T-helper 1 cell treated with Interleukin-12 subunit alpha and Interleukin-12 subunit beta and Interleukin-4 antibody, amounts not matched to agents 30 ng/mL and 1 ng/mL, for 36 hours (primary cell): ENCODE measurements around the gene DYNC1LI2. TPM values are rescaled to one million over a fixed set of nuclear protein-coding genes. Genes with fewer than 3 reads are reported as not detected.

Source experiments
- intact Hi-C: fragments of 100-400 bp; cut with micrococcal nuclease; formaldehyde crosslinking; loops from one replicate; pipeline ENCODE4 v1.15.1; 2024
- total RNA-seq: library from RNA; stranded (reverse); gene quantifications from 2 replicates; pipeline ENCODE4 v1.2.3, GENCODE V29; 2022

DYNC1LI2 gene
- total RNA-seq, 1 donor from 2014 or later, result 80.2 TPM

DNA sequence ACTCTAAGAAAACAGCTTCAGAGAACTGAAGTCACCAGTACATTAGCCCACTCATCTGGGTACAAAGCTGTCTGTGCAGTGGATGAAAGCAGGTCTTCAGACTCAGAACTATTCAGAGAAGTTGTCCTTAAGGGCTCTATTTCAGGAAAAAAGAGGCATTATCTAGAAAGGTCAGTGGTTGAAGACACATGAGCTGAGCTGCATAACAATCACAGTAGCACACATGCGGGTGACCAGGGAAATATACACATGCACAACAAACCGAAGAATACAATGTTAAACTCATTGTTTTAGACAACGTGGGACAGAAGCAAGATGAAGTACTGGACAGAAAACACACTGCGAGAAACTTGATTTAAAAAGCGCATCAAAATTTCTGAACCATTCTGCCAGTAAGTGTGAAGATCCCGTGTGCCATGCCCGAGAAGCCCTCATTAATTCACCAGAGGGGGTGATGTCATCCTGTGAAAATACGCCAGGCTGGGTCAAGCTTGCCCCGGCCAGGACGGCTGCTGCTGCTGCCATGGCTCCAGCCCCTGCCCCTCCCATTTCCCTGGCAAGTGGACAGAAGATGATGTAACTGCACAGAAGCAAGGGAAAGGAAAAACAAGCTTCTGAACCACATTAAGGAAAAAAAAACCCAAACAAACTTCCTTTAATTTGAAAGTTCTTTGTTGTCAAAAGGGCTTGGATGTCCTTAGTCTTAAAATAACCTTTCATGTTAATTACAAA is 10.1 kb downstream of the DYNC1LI2 start:
- intact Hi-C loops, result loop anchor here (2.0 kb wide), 1 partner anchor 335 kb away; no protein-coding TSS in a partner anchor

DNA sequence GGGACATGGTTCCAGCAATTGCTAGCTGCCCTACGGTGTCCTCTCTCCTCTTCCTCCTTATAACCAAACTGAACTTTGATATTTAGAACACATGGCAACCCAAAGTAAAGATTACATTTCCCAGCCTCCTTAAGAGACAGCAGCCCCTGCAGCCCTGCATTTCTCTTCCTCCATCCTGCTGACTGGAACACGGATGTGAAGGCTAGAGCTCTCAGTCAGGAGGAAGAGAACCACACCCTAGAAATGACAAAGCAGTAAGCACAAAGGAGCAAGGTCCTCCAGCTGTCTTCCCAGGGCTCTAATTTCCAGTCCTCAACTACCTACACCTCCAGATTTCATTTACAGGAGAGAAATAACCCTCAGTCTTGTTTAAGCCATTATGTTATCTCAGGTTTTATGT is 10.9 kb downstream of the DYNC1LI2 start:
- intact Hi-C loops, result loop anchor here (1.0 to 2.0 kb wide), 5 partner anchors 10 to 334 kb away; no protein-coding TSS in a partner anchor

DNA sequence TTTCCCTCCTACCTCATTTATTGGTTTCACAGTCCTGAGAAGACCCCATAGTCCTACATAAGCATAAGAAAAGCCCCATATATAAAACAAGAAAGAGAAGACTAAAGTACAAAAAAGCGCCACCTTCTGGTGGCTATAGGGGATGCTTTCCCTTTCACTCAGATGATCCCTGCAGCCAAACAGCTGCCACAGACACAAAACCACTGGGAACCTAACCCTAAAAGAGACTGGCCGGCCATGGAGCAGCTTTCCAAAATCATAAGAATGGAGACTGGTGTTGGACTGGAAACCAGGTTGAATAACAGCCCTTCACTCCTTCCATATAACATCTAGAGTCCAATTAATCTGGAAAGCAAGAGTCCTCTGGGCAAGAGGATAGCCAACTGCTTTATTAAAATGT is 11.4 kb downstream of the DYNC1LI2 start:
- intact Hi-C loops, result loop anchor here (1.0 to 2.0 kb wide), 5 partner anchors 10 to 333 kb away; no protein-coding TSS in a partner anchor

DNA sequence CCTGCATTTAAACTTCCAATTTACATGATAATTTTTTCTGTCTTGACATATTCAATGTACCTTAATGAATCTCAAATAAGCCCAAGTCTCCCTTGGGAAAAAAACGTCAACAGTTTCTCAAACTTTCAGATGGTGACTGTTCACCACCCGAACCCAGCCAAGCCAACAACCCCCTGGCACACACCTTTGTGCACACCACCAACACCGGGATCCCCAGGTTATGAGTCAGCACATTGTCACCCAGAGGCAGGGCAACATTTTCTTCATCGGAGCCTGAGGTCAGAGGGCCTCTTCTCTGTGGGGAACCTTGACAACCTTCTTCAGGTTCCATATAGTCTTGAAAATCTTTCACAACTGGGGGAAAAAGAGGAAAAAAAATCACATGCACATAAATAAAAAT is 15.5 kb downstream of the DYNC1LI2 start:
- intact Hi-C loops, result no loop called here

DNA sequence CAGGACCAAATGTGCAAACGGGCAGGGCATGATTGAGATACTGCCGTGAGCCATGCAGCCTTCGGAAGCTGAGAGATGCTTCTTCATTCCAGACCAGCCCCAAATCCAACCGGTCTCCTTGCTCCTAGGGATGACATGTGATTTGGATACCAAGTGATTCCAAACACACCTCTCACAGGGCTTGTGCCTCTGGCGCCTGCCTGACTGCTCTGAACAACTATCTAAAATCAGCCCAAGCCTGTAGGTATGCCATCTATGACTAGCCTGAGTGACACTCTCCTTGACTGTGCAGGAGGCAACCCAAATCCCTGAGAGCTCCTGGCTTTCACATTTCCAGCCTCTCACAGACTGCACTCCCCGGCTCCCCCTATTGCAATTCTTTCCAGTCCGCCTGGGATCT is 20.3 kb downstream of the DYNC1LI2 start:
- intact Hi-C loops, result no loop called here

DNA sequence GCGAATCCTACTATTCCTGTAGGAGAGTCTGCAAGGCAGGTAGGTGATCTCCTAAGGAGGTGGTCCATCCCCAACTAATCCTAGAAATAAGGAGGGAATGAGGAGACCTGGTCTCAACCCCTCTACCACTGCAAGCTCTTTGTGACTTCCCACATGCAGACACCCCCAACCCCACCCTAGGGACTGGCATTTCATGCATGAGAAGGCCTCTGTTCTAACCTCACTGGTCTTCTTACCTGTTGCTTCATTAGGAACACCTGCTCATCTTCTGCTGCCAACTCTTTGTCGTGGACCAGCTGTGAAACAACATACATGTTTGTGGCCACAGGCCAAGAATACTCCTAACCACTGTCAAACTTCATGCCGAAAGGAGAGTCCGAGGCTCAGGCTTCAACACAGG is 22.6 kb downstream of the DYNC1LI2 start:
- intact Hi-C loops, result loop anchor here (1.0 to 2.0 kb wide), 6 partner anchors 11 to 322 kb away; partner anchors contain the start of genes CMTM4 and DYNC1LI2

DNA sequence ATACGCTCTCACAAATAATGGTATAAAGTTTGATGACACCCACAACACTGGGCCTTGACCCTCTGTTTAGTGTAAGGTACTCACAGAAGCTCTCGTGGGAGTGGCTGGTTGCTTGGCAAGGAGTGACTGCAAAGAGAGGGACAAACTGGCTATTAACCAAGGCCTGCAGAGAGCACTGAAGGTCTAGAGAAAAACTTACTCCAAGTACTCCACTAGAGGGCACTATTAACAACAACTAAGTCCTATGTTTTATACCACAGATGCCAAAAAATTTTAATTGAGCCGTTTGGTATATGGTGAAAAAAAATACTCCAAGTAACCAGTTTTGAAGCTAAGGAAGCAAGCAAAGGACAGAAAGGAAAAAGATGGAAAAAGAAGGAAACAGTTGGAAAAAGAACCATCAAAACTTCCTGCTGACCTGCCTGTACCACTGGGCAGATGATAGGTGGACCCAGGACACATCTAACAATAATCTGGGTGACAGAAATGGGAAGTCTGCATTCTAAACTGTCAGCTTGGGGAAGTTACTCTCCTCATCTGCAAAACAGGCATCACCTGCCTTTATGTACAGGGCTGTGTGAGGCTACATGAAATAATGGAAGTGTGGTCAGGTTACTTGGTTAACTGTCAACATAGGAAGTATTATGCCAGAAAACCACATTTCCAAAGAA is 23.2 kb downstream of the DYNC1LI2 start:
- intact Hi-C loops, result loop anchor here (1.0 to 2.0 kb wide), 6 partner anchors 12 to 321 kb away; partner anchors contain the start of genes CMTM4 and DYNC1LI2

DNA sequence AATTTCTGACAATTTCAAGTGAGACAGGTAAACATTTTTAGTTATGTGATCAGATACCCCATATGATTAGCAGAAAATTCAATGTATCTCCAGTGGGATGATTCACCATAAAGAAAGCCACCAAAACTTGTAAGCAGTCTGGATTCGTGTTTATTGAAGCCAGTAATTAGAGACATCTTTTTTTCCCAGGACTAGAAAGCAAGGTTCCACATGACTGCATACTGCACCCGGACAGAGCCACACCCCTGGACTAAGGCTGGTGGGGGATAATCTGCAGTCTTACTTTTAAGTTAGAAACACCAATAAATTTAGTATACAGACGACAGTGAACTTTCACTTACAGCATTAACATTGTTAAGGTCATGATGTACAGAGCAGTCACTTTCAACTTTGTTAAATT is 30.6 kb downstream of the DYNC1LI2 start:
- intact Hi-C loops, result no loop called here

DNA sequence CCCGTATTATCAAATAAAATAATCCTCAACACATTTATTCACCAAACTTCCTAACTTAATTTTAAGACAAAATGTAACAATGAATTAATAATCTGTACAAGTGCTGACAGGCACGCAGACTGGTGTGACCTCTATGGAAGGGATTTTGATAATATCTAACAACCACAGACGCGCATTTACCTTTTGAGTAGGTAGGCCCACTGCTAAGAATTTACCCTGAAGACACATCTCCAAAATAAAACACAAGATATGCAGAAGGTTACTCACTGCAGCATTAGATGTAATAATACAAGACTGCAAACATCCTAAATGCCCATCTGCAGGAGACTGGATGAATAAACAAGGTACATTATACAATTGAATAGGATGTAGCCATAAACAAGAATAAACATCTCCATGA is 32.2 kb downstream of the DYNC1LI2 start:
- intact Hi-C loops, result no loop called here

DNA sequence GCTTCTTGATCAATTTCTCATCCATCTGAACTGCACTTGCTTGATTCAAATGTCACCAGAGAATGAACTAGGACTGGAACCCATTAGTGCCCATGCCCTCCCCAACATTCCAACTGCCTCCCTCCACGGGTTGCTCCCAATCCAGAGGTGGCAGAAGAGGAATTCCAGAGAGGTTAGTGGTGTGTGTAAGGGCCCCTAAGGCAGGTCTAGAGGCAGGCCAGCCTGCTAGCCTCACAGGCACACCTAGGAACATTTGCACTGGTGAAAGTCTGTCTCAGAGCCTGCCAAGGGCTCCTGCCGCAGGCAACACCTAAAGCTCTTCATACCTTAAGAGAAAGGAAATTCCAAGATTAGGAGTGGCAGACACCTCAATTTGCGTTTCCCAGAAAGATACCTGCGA is 33.6 kb downstream of the DYNC1LI2 start:
- intact Hi-C loops, result no loop called here

DNA sequence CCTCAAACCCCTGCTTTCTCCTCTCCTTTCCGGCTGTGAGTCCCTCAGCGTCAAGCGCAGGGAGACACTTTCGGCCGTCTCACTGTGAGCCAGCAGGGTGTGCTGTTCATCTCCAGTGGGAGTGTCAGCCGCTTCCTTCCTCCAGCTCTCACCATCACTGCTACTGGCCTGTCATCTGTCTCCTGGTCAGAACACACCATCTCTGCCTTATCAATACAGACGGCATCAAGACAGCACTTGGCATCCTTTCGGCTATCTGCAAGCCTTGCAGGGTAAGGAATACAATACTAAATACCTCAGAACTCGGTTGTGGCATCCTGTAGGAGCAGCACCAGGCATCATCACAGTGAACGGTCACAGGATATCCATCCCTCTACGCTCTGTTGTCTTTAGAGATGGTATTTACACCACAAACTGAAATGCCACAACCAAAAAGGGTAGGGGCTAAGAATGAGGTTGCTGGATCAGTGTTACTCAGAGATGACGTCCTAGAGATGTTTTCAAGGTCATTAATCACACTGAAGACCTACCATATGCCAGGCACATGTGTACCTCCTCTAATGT is 34.2 kb downstream of the DYNC1LI2 start:
- intact Hi-C loops, result no loop called here

DNA sequence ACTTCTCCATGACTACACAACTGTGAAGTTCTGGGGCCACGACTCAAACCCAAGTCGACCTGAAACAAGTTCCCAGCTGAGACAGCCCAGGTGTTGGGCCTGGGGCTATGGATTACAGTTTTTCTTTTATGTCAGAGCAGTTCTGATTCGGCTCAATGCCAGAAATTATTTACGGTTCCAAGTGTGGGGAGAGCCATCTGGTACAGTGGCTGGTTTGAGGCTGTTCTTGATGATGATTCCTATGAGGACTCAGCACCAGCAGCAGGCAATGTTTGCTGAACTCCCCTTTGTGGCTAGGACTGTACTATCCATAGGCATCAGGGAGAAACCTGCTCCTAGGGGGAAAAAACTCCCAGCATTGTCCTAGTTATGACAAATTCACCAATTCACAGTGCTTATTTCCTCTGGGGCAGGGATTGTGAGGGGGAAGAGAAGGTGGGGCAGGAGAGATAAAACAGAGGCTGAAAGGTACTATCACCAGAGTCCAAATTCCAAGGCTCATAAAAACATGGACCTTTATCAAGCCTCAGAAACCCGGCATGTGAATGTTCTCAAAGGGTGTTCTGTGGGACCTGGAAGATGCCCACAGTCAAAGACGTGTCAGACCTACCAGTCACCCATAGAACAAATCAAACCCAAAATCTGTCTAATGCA is 36.6 kb downstream of the DYNC1LI2 start:
- intact Hi-C loops, result no loop called here

DNA sequence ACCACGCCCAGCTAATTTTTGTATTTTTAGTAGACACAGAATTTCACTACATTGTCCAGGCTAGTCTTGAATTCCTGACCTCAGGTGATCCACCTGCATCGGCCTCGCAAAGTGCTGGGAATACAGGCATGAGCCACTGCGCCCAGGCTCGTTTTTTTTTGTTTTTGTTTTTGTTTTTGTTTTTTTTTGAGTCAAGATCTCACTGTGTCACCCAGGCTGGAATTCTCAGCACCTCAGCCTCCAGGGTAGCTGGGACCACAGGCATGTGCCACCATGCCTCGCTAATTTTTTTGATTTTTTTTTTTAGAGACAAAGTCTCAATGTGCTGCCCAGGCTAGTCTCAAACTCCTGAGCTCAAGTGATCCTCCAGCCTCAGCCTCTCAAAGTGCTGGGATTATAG is 37.3 kb downstream of the DYNC1LI2 start:
- intact Hi-C loops, result no loop called here

DNA sequence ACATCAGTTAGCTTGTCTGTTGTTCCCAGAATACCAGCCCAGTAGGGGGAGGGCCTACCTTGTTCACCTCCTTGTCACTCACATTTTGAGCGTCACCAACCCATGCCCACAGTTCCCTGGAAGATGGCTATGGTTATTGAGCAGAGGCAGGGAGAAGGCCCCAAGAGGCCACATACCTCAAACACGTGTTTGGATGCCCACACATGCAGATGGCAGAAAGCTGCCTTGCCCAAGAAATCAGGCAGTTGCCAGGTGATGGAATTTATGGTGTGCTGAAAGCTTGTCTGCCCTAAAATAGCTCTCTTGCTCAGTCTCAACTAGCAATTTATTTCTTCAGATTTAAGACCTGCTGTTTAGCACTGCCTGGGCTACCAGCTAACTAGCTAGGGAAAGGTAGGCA is 38.3 kb downstream of the DYNC1LI2 start:
- intact Hi-C loops, result no loop called here

DNA sequence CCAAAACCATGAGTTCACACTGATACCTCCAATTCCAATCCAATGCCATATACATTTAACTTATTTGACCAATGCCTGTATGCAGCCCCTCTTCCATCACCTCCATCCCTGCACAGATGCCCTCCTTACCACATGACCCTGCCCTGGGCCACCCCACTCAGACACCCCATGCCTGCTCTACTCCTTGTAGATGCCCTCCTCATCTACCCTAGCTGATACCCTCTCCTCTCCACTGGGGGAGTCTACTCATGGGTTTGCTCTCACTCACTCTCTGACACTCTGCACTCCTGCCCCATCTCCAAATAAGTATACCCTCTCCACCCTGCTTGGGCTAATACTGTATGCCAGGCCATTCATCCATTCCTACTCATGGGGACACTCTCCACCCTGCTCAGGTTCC is 38.9 kb downstream of the DYNC1LI2 start:
- intact Hi-C loops, result no loop called here

DNA sequence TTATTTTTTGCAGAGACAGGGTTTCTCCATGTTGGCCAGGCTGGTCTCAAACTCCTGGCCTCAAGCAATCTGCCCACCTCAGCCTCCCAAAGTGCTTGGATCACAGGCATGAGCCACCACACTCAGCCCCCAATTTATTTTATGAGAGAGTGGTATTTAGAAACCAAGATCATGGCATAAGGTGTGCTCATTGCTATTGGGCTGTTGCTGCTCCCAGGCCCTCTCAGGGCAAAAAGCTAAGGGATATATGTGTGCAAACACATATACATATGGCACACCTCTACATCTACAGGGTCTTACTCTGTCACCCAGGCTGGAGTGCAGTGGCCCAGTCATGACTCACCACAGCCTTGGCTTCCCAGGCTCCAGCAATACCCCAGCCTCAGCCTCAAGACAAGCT is 39.8 kb downstream of the DYNC1LI2 start:
- intact Hi-C loops, result no loop called here

DNA sequence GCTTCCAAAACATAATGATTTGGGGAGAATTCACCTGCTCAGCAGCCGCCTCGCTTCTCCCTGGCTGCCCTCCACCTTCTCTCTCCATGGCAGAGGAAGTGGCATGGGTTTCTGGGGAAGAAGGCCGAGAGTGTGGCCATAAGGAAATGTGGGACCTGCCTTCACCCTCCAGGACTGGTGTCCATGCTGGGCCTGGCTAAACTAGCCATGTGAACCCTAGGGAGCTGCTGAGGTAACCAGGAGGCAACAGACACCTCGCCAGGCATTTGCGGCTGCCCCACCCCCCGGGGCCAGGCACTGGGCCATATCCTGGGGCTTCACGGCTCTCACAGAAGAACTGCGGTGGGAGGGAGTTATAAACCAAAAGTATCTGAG is 44.9 kb downstream of the DYNC1LI2 start:
- intact Hi-C loops, result no loop called here

DNA sequence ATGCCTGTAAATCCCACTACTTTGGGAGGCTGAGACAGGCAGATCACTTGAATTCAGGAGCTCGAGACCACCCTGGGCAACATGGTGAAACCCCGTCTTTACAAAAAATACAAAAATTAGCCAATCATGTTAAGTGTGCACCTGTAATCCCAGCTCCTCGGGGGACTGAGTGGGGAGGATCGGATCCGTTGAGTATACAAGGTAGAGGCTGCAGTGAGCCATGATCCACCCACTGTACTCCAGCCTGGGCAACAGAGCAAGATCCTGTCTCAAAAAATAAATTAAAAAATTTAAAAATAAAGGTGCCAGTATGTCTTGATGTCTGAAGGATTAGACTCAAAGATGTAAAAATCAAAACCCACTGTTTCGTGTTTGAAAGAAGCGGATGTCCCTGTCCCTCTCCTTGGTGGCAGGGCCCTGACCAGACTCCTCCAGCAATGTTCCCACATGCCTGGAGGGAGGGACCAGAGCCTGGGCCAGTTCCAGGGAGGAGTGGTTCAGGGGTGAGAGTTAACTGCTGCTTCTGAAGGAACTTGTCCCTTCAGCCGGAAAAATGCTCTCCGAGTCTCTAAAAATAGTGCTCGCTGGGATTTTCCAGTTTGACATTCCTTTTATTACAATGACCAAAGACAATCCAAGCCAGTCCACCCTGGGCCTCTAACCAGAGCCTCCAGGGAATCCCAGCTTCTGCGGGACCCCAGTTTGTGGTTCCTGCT is 45.5 kb downstream of the DYNC1LI2 start:
- intact Hi-C loops, result no loop called here

DNA sequence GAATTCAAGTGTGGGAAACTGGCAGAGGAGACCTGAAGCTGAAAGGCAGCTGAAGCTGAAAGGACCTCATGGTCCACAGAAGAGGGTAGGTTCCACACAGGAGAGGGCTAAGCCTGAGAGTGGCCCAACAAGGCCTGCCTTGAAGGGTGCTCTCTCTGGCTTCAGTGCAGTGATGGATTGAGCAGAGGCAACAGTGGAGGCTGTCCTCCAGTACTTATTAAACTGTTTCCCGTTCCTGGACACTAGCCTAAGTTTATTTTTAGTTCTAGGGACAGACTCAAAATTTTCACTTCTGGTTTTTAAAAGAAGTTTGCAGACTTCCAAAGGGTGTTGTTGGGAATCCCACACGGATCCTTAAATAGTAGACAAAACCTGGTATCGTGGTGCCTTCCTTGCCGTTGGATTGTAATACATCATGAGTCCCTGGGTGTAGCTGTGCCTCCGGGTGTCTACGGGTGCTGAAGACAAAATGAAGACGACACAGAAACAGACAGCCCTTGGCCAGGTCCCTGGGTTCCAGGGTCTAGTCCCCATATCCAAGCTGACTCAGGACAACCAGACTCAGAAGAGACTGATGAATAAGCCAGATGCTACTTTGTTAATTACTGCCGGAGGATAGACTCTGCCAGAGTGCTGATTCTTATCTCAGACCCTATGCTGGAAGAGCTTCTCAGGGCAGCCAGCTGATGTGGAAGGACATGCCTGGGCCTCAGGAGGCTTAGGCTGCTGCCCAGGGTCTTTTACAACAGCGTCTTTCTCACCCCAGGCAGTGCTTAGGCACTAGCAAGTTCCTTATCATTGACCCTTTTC is 47.8 kb downstream of the DYNC1LI2 start:
- intact Hi-C loops, result no loop called here

DNA sequence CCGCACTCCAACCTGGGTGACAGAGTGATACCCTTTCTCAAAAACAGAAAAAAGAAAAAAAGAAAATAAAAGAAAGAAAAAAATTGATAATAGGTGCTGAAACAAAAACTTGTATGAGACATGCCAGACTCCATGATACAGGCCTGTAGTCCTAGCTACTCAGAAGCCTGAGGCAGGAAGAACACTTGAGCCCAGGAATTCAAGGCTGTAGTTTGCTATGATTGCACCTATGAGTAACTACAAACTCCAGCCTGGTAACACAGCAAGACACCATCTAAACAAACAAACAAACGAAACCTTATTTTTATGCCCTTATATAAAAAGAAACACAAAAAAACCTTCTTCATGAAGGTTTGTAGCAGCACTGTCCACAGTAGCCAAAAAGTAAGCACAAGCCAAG is 49.9 kb downstream of the DYNC1LI2 start:
- intact Hi-C loops, result no loop called here
